ENCODE data around the gene UTP14C. TPM values are rescaled to one million over a fixed set of nuclear protein-coding genes. Genes with fewer than 3 reads are reported as not detected.
A peak's percentile ranks its signal among the peaks of the same experiment; 100 is the strongest.

UTP14C gene
- total and polyA plus RNA-seq, 2 experiments from 2014 or later = 11.4 to 22.9 TPM

DNA sequence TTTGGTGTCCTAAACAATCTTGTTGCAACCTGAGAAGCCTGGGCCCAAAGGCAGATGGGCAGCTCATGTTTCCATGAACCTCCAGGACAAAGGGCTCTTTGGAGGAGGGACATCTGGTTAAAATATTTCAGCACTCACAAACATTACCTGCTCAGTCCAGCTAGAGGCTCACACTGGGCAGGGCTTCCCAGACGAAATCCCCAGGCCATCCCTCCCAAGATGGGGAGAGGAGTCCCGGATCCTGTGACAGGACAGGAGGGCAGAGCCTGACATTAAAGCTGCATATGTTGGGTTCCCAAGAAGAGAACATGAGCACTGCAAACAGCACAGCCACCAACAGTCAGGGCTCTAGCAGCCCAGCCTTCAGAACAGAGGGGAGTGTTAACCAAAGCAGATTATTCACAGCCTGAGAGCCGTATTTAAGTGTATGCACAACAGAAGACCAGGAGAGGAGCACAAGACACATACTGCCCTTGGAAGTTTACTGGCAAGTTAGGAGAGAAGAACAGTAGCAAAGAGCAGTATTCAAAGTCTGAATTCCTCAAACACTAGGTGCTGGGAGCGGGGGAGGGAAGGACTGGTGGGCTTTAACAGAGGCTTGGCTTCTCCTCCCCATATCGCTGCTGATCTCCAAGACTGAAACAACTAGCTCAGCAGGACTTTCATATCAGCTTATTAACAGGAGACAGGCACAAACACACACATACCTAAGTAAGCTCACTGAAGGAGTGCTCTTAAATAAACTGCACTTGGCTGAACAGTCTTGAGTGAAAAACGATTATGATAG, 25.6 kb upstream of the UTP14C start:
- Histone ChIP-seq H3K4me1 (ENCODE audit: insufficient read depth) (peaks cover 26% of the 10 kb centered on the region), H3K27ac (ENCODE audit: low read depth) (peak overlapping the region; percentile 70), H3K9me2 (ENCODE audit: insufficient read depth) (no peaks in the 10 kb centered on the region), H3K79me2 (replicated peaks; ENCODE audit: insufficient read depth) (no peaks in the 10 kb centered on the region; the same call in 1 of the 2 replicates), H3K4me3 (peak overlapping the region; percentile 28; the same call in 1 of the 2 replicates), H3K36me3 (ENCODE audit: insufficient read depth) (no peaks in the 10 kb centered on the region), H3K4me2 (peak overlapping the region; percentile 46), H3F3A (replicated peaks; ENCODE audit: low read depth) (no peaks in the 10 kb centered on the region), H4K20me1 (replicated peaks; ENCODE audit: insufficient read depth) (no peaks in the 10 kb centered on the region), H3K27me3 (ENCODE audit: insufficient read depth) (no peaks in the 10 kb centered on the region), H2AFZ (no peak overlapping the region)
- ATAC-seq = peak; percentile 30
- Mint-ChIP-seq H3K4me1 (peaks cover 54% of the 10 kb centered on the region), H3K36me3 (ENCODE audit: low read depth) (no peaks in the 10 kb centered on the region), H3K9me3 (no peaks in the 10 kb centered on the region), H3K27me3 (ENCODE audit: insufficient read depth, low read depth, poor library complexity) (peaks cover 17% of the 10 kb centered on the region), H3K27ac (peak overlapping the region; percentile 10), H3K4me3 (peak overlapping the region; percentile 14; the same call in 2 of the 3 replicates)
- peak; percentile 59 for DNase-seq (ENCODE audit: low spot score)
- no peak for TF ChIP-seq REST (IDR thresholded peaks at IDR 0.05; ENCODE audit: unreplicated experiment)
- 0 out of 2 replicates have a peak, but pooled peaks have one; percentile 2 for TF ChIP-seq ZNF462 (CRISPR knock-in tag; IDR thresholded peaks at IDR 0.05)
- no peak for TF ChIP-seq EZH2 (IDR thresholded peaks at IDR 0.05; ENCODE audit: low read depth, unreplicated experiment)
